ENCODE data around the gene SPNS2.

SPNS2 gene

GRCh38 chr17:4475463-4475862 lies 23.2 kb upstream of the SPNS2 start:
- POLR2A ChIA-PET: interaction anchor here (0.6 kb wide), 1 partner anchor 55 kb away, joined by 3 read pairs; no protein-coding TSS in a partner anchor
- CTCF ChIA-PET: no interaction called here
- TF ChIP-seq, protein P1, sequence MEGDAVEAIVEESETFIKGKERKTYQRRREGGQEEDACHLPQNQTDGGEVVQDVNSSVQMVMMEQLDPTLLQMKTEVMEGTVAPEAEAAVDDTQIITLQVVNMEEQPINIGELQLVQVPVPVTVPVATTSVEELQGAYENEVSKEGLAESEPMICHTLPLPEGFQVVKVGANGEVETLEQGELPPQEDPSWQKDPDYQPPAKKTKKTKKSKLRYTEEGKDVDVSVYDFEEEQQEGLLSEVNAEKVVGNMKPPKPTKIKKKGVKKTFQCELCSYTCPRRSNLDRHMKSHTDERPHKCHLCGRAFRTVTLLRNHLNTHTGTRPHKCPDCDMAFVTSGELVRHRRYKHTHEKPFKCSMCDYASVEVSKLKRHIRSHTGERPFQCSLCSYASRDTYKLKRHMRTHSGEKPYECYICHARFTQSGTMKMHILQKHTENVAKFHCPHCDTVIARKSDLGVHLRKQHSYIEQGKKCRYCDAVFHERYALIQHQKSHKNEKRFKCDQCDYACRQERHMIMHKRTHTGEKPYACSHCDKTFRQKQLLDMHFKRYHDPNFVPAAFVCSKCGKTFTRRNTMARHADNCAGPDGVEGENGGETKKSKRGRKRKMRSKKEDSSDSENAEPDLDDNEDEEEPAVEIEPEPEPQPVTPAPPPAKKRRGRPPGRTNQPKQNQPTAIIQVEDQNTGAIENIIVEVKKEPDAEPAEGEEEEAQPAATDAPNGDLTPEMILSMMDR (IDR thresholded peaks at IDR 0.05; ENCODE audit: control extremely low read depth, extremely low read depth, low read depth, missing control alignments): no peak
- no peak for DNase-seq (ENCODE audit: extremely low spot score)

GRCh38 chr17:4476017-4476416 lies 22.7 kb upstream of the SPNS2 start:
- TF ChIP-seq, protein P1 (IDR thresholded peaks at IDR 0.05; ENCODE audit: control extremely low read depth, extremely low read depth, low read depth, missing control alignments): no peak
- DNase-seq (ENCODE audit: extremely low spot score): no peak
- ChIA-PET POLR2A (interaction anchor here (0.6 kb wide), 1 partner anchor 55 kb away, joined by 3 read pairs; no protein-coding TSS in a partner anchor), CTCF (interaction anchor here (1.2 kb wide), 1 partner anchor 55 kb away, joined by 3 read pairs; no protein-coding TSS in a partner anchor)

DNA sequence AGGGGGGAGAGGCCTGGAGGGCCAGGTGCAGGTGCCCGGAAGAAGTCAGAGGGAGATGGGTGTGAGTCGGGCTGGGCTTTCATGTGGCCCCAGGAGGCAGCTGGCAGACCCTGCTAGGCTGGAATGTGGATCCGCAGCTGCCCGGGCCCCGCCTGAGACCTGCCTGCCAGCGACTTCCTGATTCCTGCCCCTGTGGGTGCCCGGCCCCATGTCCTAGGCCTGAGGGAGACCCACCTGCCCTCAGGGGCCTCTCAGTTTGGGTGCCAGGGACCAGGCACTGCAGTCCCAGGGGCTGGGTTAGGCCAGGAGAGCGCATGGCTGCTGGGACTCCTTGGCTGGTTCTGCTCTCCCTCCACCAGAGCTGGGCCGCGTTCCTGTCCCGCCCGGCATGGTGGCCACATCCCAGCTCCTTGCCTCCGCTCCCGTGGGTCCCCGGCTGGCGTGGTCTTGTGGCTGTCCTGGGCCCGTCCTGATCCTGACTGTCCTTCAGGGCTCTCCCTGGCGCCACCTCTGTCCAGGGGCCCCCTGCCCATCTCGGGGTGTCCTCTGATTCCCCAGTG lies 22.1 kb upstream of the SPNS2 start:
- ChIA-PET CTCF (interaction anchor here (1.2 kb wide), 1 partner anchor 56 kb away, joined by 3 read pairs; no protein-coding TSS in a partner anchor), POLR2A (no interaction called here)
- TF ChIP-seq, protein P1 (IDR thresholded peaks at IDR 0.05; ENCODE audit: control extremely low read depth, extremely low read depth, low read depth, missing control alignments): no peak
- no peak for DNase-seq (ENCODE audit: extremely low spot score)

- no peak for DNase-seq (ENCODE audit: extremely low spot score)
- POLR2A ChIA-PET: no interaction called here
- TF ChIP-seq, protein P1 (IDR thresholded peaks at IDR 0.05; ENCODE audit: control extremely low read depth, extremely low read depth, low read depth, missing control alignments): no peak
- CTCF ChIA-PET: interaction anchor here (1.2 kb wide), 1 partner anchor 56 kb away, joined by 3 read pairs; no protein-coding TSS in a partner anchor
Measured at GRCh38 chr17:4477255-4477791, 21.4 kb upstream of the SPNS2 start.

- TF ChIP-seq, protein P1 (IDR thresholded peaks at IDR 0.05; ENCODE audit: control extremely low read depth, extremely low read depth, low read depth, missing control alignments): no peak
- DNase-seq (ENCODE audit: extremely low spot score): no peak
- ChIA-PET POLR2A (no interaction called here), CTCF (no interaction called here)
Measured at GRCh38 chr17:4478318-4478830, 20.3 kb upstream of the SPNS2 start.

GRCh38 chr17:4479340-4479981 lies 19.2 kb upstream of the SPNS2 start:
- CTCF ChIA-PET: no interaction called here
- POLR2A ChIA-PET: no interaction called here
- no peak for DNase-seq (ENCODE audit: extremely low spot score)
- TF ChIP-seq, protein P1 (IDR thresholded peaks at IDR 0.05; ENCODE audit: control extremely low read depth, extremely low read depth, low read depth, missing control alignments): no peak

All from GM10248 (cell line).